Fibroblast of lung (primary cell): Measurements from ENCODE around the gene NRF1.
"Not testable (repeated sequence)": the region's sequence is repeated elsewhere in the genome, so short reads cannot be mapped to it uniquely, and the experiment has no call there.

Experiments
- EZH2 ChIP-seq: IDR thresholded peaks from 2 replicates; pipeline ENCODE4 v1.5.1; 2012; ENCODE audit warnings: low read length, control low read depth, mild to moderate bottlenecking; ENCODE audit errors: missing control alignments
- TF ChIP-seq, protein P1 (sequence below), 2 donors: IDR thresholded peaks in 1 of 2; conservative IDR thresholded peaks in 1 of 2; 1 replicate in 1 of 2; 2 replicates in 1 of 2; pipeline ENCODE4 v1.5.1; 2011 to 2012; ENCODE audit warnings: low read length in 2 of 2, control low read depth in 1 of 2, inconsistent platforms in 1 of 2, low read depth in 1 of 2, mild to moderate bottlenecking in 1 of 2

GRCh38 chr7:129586179-129586578 is 25.3 kb upstream of the NRF1 start:
- TF ChIP-seq, protein P1, sequence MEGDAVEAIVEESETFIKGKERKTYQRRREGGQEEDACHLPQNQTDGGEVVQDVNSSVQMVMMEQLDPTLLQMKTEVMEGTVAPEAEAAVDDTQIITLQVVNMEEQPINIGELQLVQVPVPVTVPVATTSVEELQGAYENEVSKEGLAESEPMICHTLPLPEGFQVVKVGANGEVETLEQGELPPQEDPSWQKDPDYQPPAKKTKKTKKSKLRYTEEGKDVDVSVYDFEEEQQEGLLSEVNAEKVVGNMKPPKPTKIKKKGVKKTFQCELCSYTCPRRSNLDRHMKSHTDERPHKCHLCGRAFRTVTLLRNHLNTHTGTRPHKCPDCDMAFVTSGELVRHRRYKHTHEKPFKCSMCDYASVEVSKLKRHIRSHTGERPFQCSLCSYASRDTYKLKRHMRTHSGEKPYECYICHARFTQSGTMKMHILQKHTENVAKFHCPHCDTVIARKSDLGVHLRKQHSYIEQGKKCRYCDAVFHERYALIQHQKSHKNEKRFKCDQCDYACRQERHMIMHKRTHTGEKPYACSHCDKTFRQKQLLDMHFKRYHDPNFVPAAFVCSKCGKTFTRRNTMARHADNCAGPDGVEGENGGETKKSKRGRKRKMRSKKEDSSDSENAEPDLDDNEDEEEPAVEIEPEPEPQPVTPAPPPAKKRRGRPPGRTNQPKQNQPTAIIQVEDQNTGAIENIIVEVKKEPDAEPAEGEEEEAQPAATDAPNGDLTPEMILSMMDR (conservative IDR thresholded peaks at IDR 0.05 in 1 of 2, IDR thresholded peaks at IDR 0.05 in 1 of 2; ENCODE audit: low read depth in 1 of 2, low read length in 2 of 2) = not testable (repeated sequence)
- not testable (repeated sequence) for TF ChIP-seq EZH2
